ENCODE results near the gene DGCR6. TPM values are rescaled to one million over a fixed set of nuclear protein-coding genes. Genes with fewer than 3 reads are reported as not detected.
"Not testable (repeated sequence)": the region's sequence is repeated elsewhere in the genome, so short reads cannot be mapped to it uniquely, and the experiment has no call there.

Gene DGCR6
- total and polyA plus RNA-seq, 10 of the 15 experiments (the other 5 are each of a cell fraction or from before 2014, with no cell fraction given) = 0.06 to 0.54 (median 0.16) TPM; not detected in 2

DNA sequence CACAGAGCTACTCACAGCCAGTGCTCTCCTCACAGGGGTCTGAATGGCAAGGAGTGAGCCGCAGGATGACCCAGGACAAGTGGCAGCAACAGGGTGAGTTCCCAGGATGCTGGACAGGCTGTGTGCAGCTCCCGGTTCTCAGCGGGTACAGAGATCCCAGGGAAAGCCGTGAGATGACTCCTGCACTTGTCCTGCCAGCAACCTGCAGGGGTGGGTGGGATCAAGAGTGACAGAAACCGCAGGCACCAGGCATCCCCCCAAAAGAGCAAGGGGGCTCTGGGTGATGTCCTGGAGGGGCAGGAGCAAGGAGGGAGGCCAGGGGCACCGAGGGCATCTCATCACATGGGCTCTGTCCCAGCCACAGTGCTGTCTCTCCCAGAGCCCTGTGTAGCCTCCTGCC, 45.9 kb downstream of the DGCR6 start (continued):
- TF ChIP-seq, protein P1, sequence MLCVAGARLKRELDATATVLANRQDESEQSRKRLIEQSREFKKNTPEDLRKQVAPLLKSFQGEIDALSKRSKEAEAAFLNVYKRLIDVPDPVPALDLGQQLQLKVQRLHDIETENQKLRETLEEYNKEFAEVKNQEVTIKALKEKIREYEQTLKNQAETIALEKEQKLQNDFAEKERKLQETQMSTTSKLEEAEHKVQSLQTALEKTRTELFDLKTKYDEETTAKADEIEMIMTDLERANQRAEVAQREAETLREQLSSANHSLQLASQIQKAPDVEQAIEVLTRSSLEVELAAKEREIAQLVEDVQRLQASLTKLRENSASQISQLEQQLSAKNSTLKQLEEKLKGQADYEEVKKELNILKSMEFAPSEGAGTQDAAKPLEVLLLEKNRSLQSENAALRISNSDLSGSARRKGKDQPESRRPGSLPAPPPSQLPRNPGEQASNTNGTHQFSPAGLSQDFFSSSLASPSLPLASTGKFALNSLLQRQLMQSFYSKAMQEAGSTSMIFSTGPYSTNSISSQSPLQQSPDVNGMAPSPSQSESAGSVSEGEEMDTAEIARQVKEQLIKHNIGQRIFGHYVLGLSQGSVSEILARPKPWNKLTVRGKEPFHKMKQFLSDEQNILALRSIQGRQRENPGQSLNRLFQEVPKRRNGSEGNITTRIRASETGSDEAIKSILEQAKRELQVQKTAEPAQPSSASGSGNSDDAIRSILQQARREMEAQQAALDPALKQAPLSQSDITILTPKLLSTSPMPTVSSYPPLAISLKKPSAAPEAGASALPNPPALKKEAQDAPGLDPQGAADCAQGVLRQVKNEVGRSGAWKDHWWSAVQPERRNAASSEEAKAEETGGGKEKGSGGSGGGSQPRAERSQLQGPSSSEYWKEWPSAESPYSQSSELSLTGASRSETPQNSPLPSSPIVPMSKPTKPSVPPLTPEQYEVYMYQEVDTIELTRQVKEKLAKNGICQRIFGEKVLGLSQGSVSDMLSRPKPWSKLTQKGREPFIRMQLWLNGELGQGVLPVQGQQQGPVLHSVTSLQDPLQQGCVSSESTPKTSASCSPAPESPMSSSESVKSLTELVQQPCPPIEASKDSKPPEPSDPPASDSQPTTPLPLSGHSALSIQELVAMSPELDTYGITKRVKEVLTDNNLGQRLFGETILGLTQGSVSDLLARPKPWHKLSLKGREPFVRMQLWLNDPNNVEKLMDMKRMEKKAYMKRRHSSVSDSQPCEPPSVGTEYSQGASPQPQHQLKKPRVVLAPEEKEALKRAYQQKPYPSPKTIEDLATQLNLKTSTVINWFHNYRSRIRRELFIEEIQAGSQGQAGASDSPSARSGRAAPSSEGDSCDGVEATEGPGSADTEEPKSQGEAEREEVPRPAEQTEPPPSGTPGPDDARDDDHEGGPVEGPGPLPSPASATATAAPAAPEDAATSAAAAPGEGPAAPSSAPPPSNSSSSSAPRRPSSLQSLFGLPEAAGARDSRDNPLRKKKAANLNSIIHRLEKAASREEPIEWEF (IDR thresholded peaks at IDR 0.05; ENCODE audit: insufficient replicate concordance, low read depth, low read length) = no peak

DNA sequence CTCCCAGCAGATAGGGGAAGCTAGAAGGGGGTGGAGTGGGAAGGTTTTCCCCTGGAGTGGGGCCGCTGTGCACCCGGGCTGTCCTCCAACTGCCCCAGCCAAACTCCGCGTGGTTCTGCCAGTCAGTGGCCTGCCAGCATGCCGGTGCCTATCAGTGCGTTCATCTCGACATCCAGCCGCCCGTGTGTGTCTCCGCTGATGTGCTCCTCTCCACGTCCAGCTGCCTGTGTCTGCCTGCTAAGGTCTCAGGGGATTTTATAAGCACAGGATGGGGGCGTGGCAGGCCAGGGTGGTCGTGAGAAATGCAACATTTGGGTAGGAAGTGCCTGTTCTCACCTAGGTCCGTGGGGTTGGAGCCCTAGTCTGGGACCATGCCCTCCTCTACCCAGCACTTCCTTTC, 47.0 kb downstream of the DGCR6 start:
- POLR2A ChIA-PET; CTCF ChIA-PET; H2AFZ ChIP-seq (ENCODE audit: control insufficient read depth, low read depth, low read length); DNase-seq (ENCODE audit: low read depth, low spot score); H3K27me3 ChIP-seq (replicated peaks in 1 of 2; ENCODE audit: control insufficient read depth in 2 of 2, insufficient read depth in 2 of 2, low read length in 1 of 2); H3K4me3 ChIP-seq; RAD21 ChIA-PET (ENCODE audit: unreplicated experiment); intact Hi-C loops (cut with micrococcal nuclease; ENCODE audit: unreplicated experiment); SMC1A ChIA-PET (ENCODE audit: uncharacterized antibody, unreplicated experiment); H3K4me1 ChIP-seq (ENCODE audit: control insufficient read depth, insufficient read depth, low read length); FAIRE-seq; H3K36me3 ChIP-seq (ENCODE audit: control insufficient read depth in 2 of 2, insufficient read depth in 2 of 2, low read length in 1 of 2); H3K4me2 ChIP-seq (ENCODE audit: control insufficient read depth, insufficient read depth); H3K27ac ChIP-seq (ENCODE audit: control insufficient read depth, insufficient read depth); ATAC-seq; H3K79me2 ChIP-seq (ENCODE audit: control insufficient read depth, insufficient read depth, low read length); BruUV-seq (replicated peaks); H3K9ac ChIP-seq (ENCODE audit: control insufficient read depth, insufficient read depth, low read length); H4K20me1 ChIP-seq (ENCODE audit: control insufficient read depth, insufficient read depth); H3K9me3 ChIP-seq (replicated peaks; ENCODE audit: control insufficient read depth, insufficient read depth, low read length): not testable (repeated sequence)
- in situ Hi-C loops (cut with MboI) = loop anchor here (5.0 kb wide), 1 partner anchor 1334 kb away; no protein-coding TSS in a partner anchor
- 50% methylated on average over 4 of the region's 14 CpGs for WGBS (ENCODE audit: insufficient coverage, insufficient replicate concordance, low lambda C conversion rate, missing lambda C conversion rate)
